Mesothelial cell of epicardium (in vitro differentiated cells): Measurements from ENCODE around the gene NCAPD2. TPM values are rescaled to one million over a fixed set of nuclear protein-coding genes. Genes with fewer than 3 reads are reported as not detected.

Experiments used
- DNase-seq, 2 experiments: peaks; one replicate each; pipeline ENCODE4 v3.0.0; 2021; ENCODE audit warnings: low spot score in 2 of 2; ENCODE audit not compliant: unreplicated experiment in 2 of 2
- H3K27ac Mint-ChIP-seq: 2 replicates; pipeline ENCODE4 v1.8.0; 2021; ENCODE audit warnings: mixed read lengths
- H3K27me3 Mint-ChIP-seq: 2 replicates; pipeline ENCODE4 v1.8.0; 2021; ENCODE audit warnings: low read depth, mixed read lengths
- H3K36me3 Mint-ChIP-seq: 2 replicates; pipeline ENCODE4 v1.8.0; 2021; ENCODE audit warnings: mixed read lengths
- H3K4me1 Mint-ChIP-seq: 2 replicates; pipeline ENCODE4 v1.8.0; 2021; ENCODE audit warnings: mixed read lengths
- H3K4me3 Mint-ChIP-seq: 2 replicates; pipeline ENCODE4 v1.8.0; 2021; ENCODE audit warnings: mild to moderate bottlenecking, moderate library complexity, mixed read lengths
- H3K9me3 Mint-ChIP-seq: 2 replicates; pipeline ENCODE4 v1.8.0; 2021; ENCODE audit warnings: mixed read lengths
- total RNA-seq: library from RNA; stranded (reverse); gene quantifications from 3 replicates; pipeline ENCODE4 v1.2.1, GENCODE V29; 2021
- TF ChIP-seq, protein P1 (sequence below): fragments of 200-600 bp; sonication (generic); IDR thresholded peaks from one replicate; pipeline ENCODE4 v1.5.0; 2021; ENCODE audit warnings: antibody characterized with exemption; ENCODE audit not compliant: unreplicated experiment

Gene NCAPD2, protein sequence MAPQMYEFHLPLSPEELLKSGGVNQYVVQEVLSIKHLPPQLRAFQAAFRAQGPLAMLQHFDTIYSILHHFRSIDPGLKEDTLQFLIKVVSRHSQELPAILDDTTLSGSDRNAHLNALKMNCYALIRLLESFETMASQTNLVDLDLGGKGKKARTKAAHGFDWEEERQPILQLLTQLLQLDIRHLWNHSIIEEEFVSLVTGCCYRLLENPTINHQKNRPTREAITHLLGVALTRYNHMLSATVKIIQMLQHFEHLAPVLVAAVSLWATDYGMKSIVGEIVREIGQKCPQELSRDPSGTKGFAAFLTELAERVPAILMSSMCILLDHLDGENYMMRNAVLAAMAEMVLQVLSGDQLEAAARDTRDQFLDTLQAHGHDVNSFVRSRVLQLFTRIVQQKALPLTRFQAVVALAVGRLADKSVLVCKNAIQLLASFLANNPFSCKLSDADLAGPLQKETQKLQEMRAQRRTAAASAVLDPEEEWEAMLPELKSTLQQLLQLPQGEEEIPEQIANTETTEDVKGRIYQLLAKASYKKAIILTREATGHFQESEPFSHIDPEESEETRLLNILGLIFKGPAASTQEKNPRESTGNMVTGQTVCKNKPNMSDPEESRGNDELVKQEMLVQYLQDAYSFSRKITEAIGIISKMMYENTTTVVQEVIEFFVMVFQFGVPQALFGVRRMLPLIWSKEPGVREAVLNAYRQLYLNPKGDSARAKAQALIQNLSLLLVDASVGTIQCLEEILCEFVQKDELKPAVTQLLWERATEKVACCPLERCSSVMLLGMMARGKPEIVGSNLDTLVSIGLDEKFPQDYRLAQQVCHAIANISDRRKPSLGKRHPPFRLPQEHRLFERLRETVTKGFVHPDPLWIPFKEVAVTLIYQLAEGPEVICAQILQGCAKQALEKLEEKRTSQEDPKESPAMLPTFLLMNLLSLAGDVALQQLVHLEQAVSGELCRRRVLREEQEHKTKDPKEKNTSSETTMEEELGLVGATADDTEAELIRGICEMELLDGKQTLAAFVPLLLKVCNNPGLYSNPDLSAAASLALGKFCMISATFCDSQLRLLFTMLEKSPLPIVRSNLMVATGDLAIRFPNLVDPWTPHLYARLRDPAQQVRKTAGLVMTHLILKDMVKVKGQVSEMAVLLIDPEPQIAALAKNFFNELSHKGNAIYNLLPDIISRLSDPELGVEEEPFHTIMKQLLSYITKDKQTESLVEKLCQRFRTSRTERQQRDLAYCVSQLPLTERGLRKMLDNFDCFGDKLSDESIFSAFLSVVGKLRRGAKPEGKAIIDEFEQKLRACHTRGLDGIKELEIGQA (N-terminal part only)
- total RNA-seq, result 56.3 to 62.6 TPM (median 57.1 TPM) in 3 replicates

DNA sequence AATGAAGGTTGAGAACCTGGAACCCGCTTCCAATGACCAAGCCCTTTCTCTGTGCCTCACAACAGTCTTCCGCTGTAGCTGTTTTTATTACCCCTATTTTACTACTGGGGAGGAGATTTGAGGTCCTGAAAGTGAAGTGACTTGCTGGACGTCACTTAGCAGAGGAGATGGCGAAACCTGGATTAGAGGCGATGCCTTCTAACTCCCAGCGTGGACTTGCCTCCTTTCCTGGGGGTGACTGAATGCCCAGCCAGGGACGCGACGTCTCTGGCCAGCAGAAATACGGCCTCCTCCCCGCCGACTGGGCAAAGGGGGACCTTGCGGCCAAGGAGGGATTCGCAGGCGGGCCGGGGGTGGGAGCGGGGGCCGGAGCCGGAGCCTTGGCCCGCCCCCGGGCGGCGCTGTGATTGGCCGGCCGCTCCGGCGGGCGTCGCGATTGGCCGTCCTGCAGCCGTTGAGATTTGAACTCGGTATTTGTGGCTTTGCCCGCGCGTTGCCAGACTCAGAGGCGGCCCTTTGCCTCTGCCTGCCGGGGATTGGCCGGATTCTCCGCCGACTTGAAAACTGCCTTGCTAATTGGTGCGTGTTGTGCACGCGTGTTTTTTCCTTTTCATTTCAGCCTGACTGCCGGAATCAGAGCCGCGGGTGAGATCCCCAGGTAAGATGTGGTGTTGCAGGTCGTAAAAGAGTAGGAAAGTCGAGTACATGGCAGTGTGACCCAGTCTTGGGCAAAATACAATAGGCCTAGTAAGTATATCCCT lies at the start of gene NCAPD2:
Gene NCAPD2 (plus strand): TSS at position 606 of the 761 bp plus-strand sequence. CDS start 997 bp downstream, outside the sequence.
- Mint-ChIP-seq H3K9me3 (no peaks in the 10 kb centered on the region), H3K27me3 (no peaks in the 10 kb centered on the region), H3K27ac (peak within 1 kb of the TSS; percentile 97), H3K4me3 (peak within 1 kb of the TSS; percentile 90), H3K36me3 (peaks cover 8% of the 10 kb centered on the region), H3K4me1 (peaks cover 24% of the 10 kb centered on the region)
- TF ChIP-seq, protein P1, sequence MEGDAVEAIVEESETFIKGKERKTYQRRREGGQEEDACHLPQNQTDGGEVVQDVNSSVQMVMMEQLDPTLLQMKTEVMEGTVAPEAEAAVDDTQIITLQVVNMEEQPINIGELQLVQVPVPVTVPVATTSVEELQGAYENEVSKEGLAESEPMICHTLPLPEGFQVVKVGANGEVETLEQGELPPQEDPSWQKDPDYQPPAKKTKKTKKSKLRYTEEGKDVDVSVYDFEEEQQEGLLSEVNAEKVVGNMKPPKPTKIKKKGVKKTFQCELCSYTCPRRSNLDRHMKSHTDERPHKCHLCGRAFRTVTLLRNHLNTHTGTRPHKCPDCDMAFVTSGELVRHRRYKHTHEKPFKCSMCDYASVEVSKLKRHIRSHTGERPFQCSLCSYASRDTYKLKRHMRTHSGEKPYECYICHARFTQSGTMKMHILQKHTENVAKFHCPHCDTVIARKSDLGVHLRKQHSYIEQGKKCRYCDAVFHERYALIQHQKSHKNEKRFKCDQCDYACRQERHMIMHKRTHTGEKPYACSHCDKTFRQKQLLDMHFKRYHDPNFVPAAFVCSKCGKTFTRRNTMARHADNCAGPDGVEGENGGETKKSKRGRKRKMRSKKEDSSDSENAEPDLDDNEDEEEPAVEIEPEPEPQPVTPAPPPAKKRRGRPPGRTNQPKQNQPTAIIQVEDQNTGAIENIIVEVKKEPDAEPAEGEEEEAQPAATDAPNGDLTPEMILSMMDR, result peak; percentile 23
- peak; percentile 84 to 92 for DNase-seq

DNA sequence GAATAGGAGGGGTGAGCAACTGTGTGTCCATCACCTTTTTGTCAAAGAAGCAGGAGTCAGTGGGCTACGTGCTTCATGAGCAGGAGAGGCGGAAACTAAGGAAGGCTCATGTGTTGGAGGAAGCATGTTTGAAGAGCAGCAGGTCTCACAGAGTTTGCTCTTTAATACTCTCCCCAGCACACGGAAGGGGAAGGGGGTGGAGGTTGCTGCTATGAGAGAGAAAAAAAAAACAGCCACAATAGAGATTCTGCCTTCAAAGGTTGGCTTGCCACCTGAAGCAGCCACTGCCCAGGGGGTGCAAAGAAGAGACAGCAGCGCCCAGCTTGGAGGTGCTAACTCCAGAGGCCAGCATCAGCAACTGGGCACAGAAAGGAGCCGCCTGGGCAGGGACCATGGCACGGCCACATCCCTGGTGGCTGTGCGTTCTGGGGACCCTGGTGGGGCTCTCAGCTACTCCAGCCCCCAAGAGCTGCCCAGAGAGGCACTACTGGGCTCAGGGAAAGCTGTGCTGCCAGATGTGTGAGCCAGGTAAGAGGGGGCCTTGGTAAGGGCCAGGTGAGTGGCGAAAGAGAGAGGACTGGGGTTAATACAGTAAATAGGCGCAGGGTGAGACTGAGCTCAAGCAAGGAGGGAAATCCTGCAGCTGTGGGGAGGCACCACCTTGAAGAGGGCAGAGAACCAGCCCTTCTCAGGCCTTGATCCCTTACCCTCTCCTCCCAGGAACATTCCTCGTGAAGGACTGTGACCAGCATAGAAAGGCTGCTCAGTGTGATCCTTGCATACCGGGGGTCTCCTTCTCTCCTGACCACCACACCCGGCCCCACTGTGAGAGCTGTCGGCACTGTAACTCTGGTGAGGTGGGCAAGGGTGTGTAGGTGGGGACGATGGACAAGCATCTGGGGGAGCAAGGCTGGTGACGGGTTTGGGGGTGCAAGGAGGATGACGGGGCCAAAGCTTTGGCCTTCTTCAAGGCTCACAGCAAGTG lies 48.9 kb upstream of the NCAPD2 start, which contains the start of gene CD27:
Gene CD27 (plus strand): TSS at position 252 of the 985 bp plus-strand sequence. CDS start 141 bp downstream, at position 393.
- Mint-ChIP-seq H3K4me1 (peaks cover under 1% of the 10 kb centered on the region), H3K4me3 (no peak within 1 kb of the TSS), H3K27me3 (no peaks in the 10 kb centered on the region), H3K9me3 (no peaks in the 10 kb centered on the region), H3K27ac (no peak within 1 kb of the TSS), H3K36me3 (peaks cover 3% of the 10 kb centered on the region)
- DNase-seq, result no peak
- TF ChIP-seq, protein P1, result no peak

DNA sequence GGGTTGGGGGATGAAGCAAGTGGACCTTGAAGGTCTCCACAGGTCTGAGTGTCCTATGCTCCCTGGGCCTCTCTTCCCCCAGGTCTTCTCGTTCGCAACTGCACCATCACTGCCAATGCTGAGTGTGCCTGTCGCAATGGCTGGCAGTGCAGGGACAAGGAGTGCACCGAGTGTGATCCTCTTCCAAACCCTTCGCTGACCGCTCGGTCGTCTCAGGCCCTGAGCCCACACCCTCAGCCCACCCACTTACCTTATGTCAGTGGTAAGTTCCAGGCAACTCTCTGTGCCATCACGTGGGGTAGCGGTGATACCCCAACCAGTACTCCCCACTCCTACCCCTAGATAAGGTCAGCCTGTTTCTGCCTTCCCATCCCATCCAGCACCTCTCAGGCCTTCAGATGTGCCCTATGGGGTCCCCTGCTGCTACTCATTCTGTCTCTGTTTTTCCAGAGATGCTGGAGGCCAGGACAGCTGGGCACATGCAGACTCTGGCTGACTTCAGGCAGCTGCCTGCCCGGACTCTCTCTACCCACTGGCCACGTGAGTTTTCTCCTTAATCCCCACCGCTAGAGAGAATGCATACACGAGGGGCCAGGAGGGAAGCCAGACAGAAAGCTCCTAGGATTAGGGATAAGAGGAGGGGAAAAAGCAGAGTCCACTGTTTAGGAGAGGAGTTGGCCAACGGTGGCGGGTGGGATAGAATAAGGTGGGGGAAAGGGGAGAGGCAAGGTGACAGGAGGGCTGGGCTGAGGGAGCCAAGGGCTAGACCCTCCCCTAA lies 43.6 kb upstream of the NCAPD2 start:
- TF ChIP-seq, protein P1, result no peak
- peak overlapping the region; percentile 78 for H3K4me3 Mint-ChIP-seq
- H3K4me1 Mint-ChIP-seq, result peaks cover 26% of the 10 kb centered on the region
- H3K36me3 Mint-ChIP-seq, result peaks cover 3% of the 10 kb centered on the region
- no peaks in the 10 kb centered on the region for H3K9me3 Mint-ChIP-seq
- no peak for DNase-seq
- H3K27me3 Mint-ChIP-seq, result no peaks in the 10 kb centered on the region
- H3K27ac Mint-ChIP-seq, result peak overlapping the region; percentile 93

DNA sequence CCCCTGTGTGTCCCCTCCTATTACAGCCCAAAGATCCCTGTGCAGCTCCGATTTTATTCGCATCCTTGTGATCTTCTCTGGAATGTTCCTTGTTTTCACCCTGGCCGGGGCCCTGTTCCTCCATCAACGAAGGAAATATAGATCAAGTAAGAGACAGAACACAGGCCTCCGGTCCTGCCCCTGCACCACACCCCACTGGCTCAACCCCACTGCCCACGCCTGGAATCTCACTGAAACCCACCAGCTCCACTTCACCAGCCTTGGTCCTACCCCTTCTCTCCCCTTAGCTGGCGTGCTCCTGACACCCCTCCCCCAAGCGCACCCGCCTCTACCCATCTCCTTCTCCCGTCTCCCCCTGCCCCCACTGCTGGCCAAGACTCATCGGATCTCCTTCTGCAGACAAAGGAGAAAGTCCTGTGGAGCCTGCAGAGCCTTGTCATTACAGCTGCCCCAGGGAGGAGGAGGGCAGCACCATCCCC lies 43.0 kb upstream of the NCAPD2 start:
- DNase-seq, result peak in 1 of 2 experiments; percentile 47
- Mint-ChIP-seq H3K27ac (peak overlapping the region; percentile 93), H3K4me3 (peak overlapping the region; percentile 78), H3K4me1 (peaks cover 26% of the 10 kb centered on the region), H3K27me3 (no peaks in the 10 kb centered on the region), H3K9me3 (no peaks in the 10 kb centered on the region), H3K36me3 (peaks cover 3% of the 10 kb centered on the region)
- TF ChIP-seq, protein P1, result no peak
